Duodenal mucosa (tissue), 2 donors: ENCODE results near the gene PUS1.
A peak's percentile ranks its signal among the peaks of the same experiment; 100 is the strongest.
"Not testable (repeated sequence)": the region's sequence is repeated elsewhere in the genome, so short reads cannot be mapped to it uniquely, and the experiment has no call there.

ENCODE experiments used
- H3K27ac ChIP-seq: one replicate; pipeline ENCODE4 v1.7.0; 2013; ENCODE audit warnings: low read depth, low read length
- H3K27me3 ChIP-seq, 2 donors: one replicate each; pipeline ENCODE4 v1.7.0; 2013; ENCODE audit warnings: low read length in 2 of 2, control low read depth in 1 of 2; ENCODE audit not compliant: insufficient read depth in 2 of 2, control insufficient read depth in 1 of 2
- H3K36me3 ChIP-seq, 2 donors: one replicate each; pipeline ENCODE4 v1.7.0; 2013; ENCODE audit warnings: low read length in 2 of 2, control low read depth in 1 of 2; ENCODE audit not compliant: insufficient read depth in 2 of 2, control insufficient read depth in 1 of 2
- H3K4me1 ChIP-seq, 2 donors: one replicate each; pipeline ENCODE4 v1.7.0; 2013; ENCODE audit warnings: low read length in 2 of 2, control low read depth in 1 of 2; ENCODE audit not compliant: insufficient read depth in 2 of 2, control insufficient read depth in 1 of 2
- H3K4me3 ChIP-seq, 2 donors: one replicate each; pipeline ENCODE4 v1.7.0; 2013; ENCODE audit warnings: low read length in 2 of 2, low read depth in 1 of 2
- H3K9ac ChIP-seq, 2 donors: one replicate each; pipeline ENCODE4 v1.7.0; 2013; ENCODE audit warnings: low read length in 2 of 2, low read depth in 1 of 2
- H3K9me3 ChIP-seq, 2 donors: one replicate each; pipeline ENCODE4 v1.7.0; 2013; ENCODE audit warnings: low read length in 2 of 2, control low read depth in 1 of 2; ENCODE audit not compliant: control insufficient read depth in 1 of 2

Gene PUS1

DNA sequence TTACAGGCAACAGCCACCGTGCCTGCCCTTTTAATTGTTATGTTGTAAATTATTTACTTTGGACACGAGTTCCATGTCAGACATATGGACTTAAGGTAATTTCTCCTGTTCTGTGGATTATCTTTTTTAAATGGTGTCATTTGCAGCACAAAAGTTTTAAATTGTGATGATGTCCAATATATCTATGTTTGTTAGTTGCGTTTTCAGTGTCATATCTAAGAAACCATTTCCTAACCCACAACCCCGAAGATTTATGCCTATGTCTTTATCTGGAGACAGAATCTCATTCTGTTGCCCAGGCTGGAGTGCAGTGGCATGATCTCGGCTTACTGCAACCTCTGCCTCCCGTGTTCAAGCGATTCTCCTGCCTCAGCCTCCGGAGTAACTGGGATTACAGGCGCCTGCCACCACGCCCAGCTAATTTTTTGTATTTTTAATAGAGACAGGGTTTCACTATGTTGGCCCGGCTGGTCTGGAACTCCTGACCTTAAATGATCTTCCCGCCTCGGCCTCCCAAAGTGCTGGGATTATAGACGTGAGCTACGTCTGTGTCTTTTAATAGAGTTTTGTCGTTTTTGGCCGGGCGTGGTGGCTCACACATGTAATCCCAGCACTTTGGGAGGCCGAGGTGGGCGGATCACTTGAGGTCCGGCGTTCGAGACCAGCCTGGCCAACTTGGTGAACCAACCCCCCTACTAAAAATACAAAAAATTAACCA lies 19.8 kb downstream of the PUS1 start:
- H3K9ac ChIP-seq, result not testable (repeated sequence)
- peak overlapping the region; percentile 47 to 75 for H3K4me3 ChIP-seq

DNA sequence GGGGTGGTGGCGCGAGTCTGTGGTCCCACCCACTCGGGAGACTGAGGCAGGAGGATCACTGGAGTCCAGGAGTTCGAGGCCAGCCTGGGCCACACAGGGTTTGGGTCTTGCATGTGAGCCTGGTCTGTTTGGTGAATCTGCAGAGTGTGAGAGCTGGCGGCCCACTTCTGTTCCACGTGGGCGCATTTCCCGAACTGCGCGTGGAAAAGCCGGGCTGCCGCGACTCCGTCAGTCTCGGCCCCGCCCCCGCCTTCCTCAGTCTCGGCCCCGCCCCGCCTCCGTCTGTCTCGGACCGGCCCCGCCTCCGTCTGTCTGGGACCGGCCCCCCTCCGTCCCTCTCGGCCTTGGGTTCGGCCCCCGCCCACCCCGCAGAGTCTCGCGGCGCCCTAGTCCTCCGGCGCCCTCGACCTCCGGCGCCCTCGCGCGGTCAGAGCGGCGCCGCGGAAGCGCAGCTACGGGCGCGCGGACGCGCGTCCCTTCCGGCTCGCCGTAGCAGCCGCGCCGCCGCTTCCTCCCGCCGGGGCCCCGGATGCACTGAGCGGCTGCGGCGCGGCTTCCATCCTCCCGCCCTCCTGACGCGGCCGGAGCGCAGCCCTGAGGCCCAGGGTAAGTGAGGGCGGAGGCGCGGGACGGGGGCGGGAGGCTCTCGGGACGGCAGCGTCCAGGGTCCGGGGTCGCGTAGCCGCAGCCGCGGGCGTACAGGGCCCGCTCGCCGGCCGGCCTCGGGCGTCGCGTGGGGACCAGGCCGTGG lies 20.5 kb downstream of the PUS1 start, which contains the start of gene EP400:
Gene EP400 (plus strand): TSS at position 512 of the 751 bp plus-strand sequence. CDS start 10,678 bp downstream, outside the sequence.
- peak within 1 kb of the TSS; percentile 70 to 84 for H3K9ac ChIP-seq
- no peaks in the 10 kb centered on the region for H3K27me3 ChIP-seq
- peaks cover 3 to 5% of the 10 kb centered on the region in 2 donors for H3K36me3 ChIP-seq
- H3K4me3 ChIP-seq, result peak within 1 kb of the TSS; percentile 82 to 87
- peak within 1 kb of the TSS; percentile 6 for H3K27ac ChIP-seq
- no peaks in the 10 kb centered on the region for H3K9me3 ChIP-seq
- H3K4me1 ChIP-seq, result peaks cover 4 to 10% of the 10 kb centered on the region in 2 donors

More for the DNA sequence above, 19.8 kb downstream of the PUS1 start:
- H3K9me3 ChIP-seq, H3K36me3 ChIP-seq, H3K27me3 ChIP-seq: not testable (repeated sequence)
- peaks cover 4 to 10% of the 10 kb centered on the region in 2 donors for H3K4me1 ChIP-seq
- H3K27ac ChIP-seq, result peak overlapping the region; percentile 6

DNA sequence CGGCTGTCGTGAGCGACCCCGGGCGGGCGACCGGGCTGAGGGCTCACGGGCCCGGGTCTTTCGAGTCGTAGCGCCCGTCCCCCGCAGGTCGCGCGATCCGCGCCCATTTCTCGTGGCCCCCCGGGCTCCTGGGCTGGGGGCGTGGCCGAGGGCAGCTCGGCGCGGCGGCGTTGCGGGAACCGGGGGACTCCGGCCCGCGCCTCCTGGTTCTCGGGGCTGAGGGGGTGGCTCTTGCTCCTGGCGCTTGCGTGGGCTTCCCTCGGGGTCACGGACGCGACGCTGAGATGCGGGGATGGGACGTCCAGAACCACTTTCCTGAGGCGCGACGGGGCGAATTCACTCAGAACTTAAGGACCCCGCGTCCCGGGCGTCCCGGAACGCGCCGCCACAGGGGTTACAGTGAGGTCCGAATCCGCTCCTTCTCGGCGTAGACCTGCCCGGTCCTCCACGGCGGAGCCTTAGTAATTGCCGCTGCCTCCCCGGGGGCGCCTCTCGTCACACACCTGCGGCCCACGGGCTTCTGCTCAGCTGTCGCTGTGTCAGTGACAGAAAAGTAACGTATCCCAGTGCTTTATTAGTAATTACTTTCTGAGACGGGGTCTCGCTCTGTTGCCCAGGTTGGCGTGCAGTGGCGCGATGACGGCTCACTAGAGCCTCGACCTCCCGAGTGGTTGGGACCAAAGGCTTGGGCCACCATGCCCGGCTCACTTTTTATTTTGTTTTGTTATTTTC lies 21.3 kb downstream of the PUS1 start:
- H3K27ac ChIP-seq, result no peak overlapping the region
- H3K36me3 ChIP-seq, result peaks cover 0 to 3% of the 10 kb centered on the region in 2 donors
- H3K9me3 ChIP-seq, result no peaks in the 10 kb centered on the region
- peak overlapping the region; percentile 82 to 87 for H3K4me3 ChIP-seq
- H3K27me3 ChIP-seq, result no peaks in the 10 kb centered on the region
- H3K9ac ChIP-seq, result peak overlapping the region; percentile 70 to 84
- peaks cover 4 to 10% of the 10 kb centered on the region in 2 donors for H3K4me1 ChIP-seq

DNA sequence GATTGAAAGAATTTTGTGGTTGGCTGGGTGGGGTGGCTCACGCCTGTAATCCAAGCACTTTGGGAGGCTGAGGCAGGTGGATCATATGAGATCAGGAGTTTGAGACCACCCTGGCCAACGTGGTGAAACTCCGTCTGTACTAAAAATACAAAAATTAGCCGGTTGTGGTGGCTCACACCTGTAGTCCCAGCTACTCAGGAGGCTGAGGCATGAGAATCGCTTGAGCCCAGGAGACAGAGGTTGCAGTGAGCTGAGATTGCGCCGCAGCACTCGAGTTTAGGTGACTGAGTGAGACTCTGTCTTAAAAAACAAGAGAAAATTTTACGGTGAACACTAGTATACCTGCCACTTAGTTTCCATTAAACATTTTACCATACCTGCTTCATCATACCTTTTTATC lies 24.7 kb downstream of the PUS1 start:
- not testable (repeated sequence) for H3K36me3 ChIP-seq, H3K4me3 ChIP-seq, H3K9me3 ChIP-seq, H3K27me3 ChIP-seq, H3K27ac ChIP-seq, H3K9ac ChIP-seq
- H3K4me1 ChIP-seq, result peaks cover 4 to 13% of the 10 kb centered on the region in 2 donors

DNA sequence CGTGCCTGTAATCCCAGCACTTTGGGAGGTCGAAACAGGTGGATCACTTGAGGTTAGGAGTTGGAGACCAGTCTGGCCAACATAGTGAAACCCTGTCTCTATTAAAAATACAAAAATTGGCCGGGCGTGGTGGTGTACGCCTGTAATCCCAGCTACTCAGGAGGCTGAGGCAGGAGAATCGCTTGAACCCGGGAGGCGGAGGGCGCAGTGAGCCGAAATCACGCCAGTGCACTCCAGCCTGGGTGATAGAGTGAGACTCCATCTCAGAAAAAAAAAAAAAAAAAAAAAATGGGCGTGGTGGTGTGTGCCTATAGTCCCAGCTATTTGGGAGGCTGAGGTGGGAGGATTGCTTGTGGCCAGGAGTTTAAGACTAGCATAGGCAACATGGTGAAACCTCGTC lies 25.4 kb downstream of the PUS1 start:
- H3K4me1 ChIP-seq, result peaks cover 4 to 12% of the 10 kb centered on the region in 2 donors
- H3K27ac ChIP-seq, H3K9ac ChIP-seq, H3K4me3 ChIP-seq, H3K36me3 ChIP-seq, H3K27me3 ChIP-seq, H3K9me3 ChIP-seq: not testable (repeated sequence)

DNA sequence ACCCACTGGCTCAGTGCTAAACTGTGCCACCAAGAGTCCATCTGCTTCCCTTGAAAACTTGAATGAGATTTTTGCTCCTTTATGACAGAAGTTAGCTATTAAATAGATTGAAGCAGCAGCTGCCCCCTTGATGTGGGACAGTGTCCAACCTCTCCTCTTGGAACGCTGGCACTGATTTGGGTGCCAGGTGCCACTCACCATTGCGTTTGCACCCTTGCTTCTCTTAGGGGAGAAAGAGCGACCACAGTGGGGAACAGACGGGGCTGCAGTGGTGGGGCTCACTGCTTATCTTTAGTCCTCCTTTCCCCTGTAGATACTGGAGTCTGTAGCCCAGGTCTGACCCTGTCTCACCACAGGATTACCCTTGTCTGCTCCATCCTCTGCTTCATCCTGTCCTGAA lies 30.0 kb downstream of the PUS1 start:
- Histone ChIP-seq H3K36me3 (peaks cover 0 to 6% of the 10 kb centered on the region in 2 donors), H3K9me3 (no peaks in the 10 kb centered on the region), H3K4me1 (peaks cover 0 to 6% of the 10 kb centered on the region in 2 donors), H3K9ac (no peak overlapping the region), H3K27ac (no peak overlapping the region), H3K27me3 (no peaks in the 10 kb centered on the region), H3K4me3 (no peak overlapping the region)

DNA sequence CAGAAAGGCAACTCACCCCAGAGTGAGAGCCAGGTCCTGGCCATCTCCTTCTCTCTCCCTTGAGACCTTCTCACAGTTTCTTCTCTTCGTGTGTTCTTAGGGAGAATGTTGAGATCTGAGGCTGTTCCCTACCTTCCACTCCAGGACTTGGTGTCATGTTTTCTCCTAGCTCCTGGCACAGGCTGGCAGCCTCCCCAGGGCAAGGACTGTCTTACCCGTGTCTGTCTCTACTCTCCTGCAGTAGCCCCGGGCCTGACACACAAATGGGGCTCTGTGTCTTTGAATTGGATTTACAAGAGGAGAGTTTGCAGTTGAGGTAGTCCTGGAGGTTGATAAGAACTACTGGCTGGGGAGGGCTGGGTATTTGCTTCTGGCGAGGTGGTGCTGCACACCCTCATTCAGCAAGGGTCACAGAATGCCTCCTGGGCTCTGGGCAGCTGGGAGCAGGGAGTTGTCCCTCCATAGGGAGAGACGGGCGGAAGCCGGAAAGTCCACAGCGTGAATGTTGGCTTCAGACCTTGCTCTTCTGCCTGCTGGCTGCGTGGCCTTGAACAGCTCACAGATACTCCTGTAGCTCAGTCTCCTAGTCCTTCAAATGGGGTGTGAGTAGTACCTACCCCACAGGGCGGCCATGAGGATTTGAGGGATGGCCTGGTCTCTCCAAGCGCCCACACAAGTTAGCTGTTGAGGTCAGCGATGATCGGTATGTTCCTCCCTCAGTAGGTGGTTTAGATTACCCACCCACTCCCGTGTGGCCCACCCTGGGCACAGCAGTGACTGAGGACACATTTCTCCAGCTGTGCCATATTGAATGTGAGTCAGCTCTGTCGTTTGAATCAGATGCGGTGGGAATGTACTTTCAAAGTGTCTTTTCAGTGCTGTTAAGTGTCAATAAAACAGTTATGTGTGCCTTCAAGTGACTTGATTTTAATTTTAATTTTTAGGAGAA lies 30.8 kb downstream of the PUS1 start:
- Histone ChIP-seq H3K27ac (no peak overlapping the region), H3K36me3 (peaks cover 0 to 6% of the 10 kb centered on the region in 2 donors), H3K9me3 (no peaks in the 10 kb centered on the region), H3K9ac (no peak overlapping the region), H3K4me1 (peaks cover 3 to 6% of the 10 kb centered on the region in 2 donors), H3K27me3 (no peaks in the 10 kb centered on the region), H3K4me3 (no peak overlapping the region)

DNA sequence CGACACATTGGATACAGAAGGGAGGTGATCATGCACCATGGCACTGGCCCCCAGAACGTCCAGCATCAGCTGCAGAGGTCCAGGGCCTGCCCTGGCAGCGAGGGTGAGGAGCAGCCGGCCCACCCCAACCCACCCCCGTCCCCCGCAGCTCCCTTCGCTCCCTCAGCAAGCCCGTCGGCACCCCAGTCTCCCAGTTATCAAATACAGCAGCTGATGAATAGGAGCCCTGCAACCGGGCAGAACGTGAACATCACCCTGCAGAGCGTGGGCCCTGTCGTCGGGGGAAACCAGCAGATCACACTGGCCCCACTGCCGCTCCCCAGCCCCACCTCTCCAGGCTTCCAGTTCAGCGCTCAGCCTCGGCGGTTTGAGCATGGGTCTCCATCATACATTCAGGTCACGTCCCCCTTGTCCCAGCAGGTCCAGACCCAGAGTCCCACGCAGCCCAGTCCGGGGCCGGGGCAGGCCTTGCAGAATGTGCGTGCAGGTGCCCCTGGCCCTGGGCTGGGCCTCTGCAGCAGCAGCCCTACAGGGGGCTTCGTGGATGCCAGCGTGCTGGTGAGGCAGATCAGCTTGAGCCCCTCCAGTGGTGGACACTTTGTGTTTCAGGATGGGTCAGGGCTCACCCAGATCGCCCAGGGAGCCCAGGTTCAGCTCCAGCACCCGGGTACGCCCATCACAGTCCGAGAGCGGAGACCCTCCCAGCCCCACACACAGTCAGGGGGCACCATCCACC lies 31.7 kb downstream of the PUS1 start:
- H3K9me3 ChIP-seq, H3K4me3 ChIP-seq, H3K9ac ChIP-seq, H3K27me3 ChIP-seq, H3K36me3 ChIP-seq, H3K4me1 ChIP-seq, H3K27ac ChIP-seq: not testable (repeated sequence)

DNA sequence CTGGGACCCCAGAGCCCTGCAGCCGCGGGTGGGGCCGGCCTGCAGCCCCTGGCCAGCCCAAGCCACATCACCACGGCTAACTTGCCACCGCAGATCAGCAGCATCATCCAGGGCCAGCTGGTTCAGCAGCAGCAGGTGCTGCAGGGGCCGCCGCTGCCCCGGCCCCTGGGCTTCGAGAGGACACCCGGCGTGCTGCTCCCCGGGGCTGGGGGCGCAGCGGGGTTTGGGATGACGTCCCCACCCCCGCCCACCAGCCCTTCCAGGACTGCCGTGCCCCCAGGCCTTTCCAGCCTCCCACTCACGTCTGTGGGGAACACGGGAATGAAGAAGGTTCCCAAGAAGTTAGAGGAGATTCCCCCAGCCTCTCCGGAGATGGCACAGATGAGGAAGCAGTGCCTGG lies 32.3 kb downstream of the PUS1 start:
- H3K36me3 ChIP-seq, H3K4me1 ChIP-seq, H3K27ac ChIP-seq, H3K27me3 ChIP-seq, H3K9ac ChIP-seq, H3K4me3 ChIP-seq, H3K9me3 ChIP-seq: not testable (repeated sequence)
